HL-60 (cell line): ENCODE results near the gene NFIC.

Experiments used
- DNase-seq, 2 experiments: peaks; one replicate each; pipeline ENCODE4 v3.0.0-alpha.2; 2010 to 2020; ENCODE audit warnings: low read depth in 1 of 2, low spot score in 1 of 2
- H3K27ac ChIP-seq: fragments of 250-450 bp; sonication (Bioruptor Pico); replicated peaks from 2 replicates; pipeline ENCODE4 v1.5.1; 2020; ENCODE audit warnings: mild to moderate bottlenecking, moderate library complexity
- H3K27me3 ChIP-seq: fragments of 250-450 bp; sonication (Bioruptor Pico); 2 replicates; pipeline ENCODE4 v1.5.1; 2021; ENCODE audit warnings: mild to moderate bottlenecking, moderate library complexity; ENCODE audit not compliant: insufficient read depth, poor library complexity, severe bottlenecking
- H3K4me3 ChIP-seq: replicated peaks from 2 replicates; pipeline ENCODE4 v1.5.1; 2011; ENCODE audit warnings: mild to moderate bottlenecking, control low read depth, low read length; ENCODE audit not compliant: insufficient read depth
- GABPA ChIP-seq: IDR thresholded peaks from 2 replicates; pipeline ENCODE4 v1.6.1; 2012; ENCODE audit warnings: low read depth
- POLR2AphosphoS5 ChIP-seq: IDR thresholded peaks from 2 replicates; pipeline ENCODE4 v1.6.1; 2012; ENCODE audit warnings: low read depth
- SPI1 ChIP-seq: IDR thresholded peaks from 2 replicates; pipeline ENCODE4 v1.6.1; 2012; ENCODE audit warnings: low read depth, mild to moderate bottlenecking, borderline replicate concordance
- TF ChIP-seq, protein P1 (sequence below): IDR thresholded peaks from 2 replicates; pipeline ENCODE4 v1.6.1; 2012; ENCODE audit warnings: low read depth; ENCODE audit not compliant: insufficient replicate concordance
- TF ChIP-seq, protein P2 (sequence below): IDR thresholded peaks from one replicate; pipeline ENCODE4 v1.5.1; 2011; ENCODE audit warnings: low read length, control low read depth, inconsistent platforms; ENCODE audit not compliant: insufficient read depth

Gene NFIC

DNA sequence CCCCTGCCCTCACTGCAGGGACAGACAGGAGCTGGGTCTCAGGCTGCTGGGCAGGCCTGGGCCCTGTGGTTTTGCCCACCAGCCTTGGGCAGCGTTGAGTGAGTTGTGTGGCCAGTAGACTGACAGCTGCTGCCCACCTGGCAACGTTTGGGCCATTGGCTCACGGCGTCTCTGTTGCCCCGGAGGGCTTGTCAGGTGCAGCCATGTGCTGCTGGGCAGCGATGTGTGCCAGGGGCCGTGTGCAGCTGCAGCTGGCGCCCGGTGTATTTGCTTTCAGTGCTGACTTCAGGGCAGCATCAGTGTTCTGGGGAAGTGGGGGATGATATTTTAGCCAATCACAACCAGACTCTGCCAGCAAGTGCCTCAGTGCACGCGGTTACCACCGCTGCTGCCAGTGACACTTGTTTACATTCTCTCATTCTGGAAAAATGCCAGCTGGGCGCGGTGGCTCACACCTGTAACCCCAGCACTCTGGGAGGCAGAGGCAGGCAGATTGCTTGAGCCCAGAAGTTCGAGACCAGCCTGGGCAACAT, 150.4 kb downstream of the NFIC start:
- Histone ChIP-seq H3K4me3 (no peak overlapping the region), H3K27ac (no peak overlapping the region), H3K27me3 (no peaks in the 10 kb centered on the region)
- TF ChIP-seq, protein P1, sequence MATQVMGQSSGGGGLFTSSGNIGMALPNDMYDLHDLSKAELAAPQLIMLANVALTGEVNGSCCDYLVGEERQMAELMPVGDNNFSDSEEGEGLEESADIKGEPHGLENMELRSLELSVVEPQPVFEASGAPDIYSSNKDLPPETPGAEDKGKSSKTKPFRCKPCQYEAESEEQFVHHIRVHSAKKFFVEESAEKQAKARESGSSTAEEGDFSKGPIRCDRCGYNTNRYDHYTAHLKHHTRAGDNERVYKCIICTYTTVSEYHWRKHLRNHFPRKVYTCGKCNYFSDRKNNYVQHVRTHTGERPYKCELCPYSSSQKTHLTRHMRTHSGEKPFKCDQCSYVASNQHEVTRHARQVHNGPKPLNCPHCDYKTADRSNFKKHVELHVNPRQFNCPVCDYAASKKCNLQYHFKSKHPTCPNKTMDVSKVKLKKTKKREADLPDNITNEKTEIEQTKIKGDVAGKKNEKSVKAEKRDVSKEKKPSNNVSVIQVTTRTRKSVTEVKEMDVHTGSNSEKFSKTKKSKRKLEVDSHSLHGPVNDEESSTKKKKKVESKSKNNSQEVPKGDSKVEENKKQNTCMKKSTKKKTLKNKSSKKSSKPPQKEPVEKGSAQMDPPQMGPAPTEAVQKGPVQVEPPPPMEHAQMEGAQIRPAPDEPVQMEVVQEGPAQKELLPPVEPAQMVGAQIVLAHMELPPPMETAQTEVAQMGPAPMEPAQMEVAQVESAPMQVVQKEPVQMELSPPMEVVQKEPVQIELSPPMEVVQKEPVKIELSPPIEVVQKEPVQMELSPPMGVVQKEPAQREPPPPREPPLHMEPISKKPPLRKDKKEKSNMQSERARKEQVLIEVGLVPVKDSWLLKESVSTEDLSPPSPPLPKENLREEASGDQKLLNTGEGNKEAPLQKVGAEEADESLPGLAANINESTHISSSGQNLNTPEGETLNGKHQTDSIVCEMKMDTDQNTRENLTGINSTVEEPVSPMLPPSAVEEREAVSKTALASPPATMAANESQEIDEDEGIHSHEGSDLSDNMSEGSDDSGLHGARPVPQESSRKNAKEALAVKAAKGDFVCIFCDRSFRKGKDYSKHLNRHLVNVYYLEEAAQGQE: no peak
- TF ChIP-seq, protein P2, sequence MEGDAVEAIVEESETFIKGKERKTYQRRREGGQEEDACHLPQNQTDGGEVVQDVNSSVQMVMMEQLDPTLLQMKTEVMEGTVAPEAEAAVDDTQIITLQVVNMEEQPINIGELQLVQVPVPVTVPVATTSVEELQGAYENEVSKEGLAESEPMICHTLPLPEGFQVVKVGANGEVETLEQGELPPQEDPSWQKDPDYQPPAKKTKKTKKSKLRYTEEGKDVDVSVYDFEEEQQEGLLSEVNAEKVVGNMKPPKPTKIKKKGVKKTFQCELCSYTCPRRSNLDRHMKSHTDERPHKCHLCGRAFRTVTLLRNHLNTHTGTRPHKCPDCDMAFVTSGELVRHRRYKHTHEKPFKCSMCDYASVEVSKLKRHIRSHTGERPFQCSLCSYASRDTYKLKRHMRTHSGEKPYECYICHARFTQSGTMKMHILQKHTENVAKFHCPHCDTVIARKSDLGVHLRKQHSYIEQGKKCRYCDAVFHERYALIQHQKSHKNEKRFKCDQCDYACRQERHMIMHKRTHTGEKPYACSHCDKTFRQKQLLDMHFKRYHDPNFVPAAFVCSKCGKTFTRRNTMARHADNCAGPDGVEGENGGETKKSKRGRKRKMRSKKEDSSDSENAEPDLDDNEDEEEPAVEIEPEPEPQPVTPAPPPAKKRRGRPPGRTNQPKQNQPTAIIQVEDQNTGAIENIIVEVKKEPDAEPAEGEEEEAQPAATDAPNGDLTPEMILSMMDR: no peak
- TF ChIP-seq GABPA (no peak), POLR2AphosphoS5 (no peak), SPI1 (no peak)
- no peak for DNase-seq

DNA sequence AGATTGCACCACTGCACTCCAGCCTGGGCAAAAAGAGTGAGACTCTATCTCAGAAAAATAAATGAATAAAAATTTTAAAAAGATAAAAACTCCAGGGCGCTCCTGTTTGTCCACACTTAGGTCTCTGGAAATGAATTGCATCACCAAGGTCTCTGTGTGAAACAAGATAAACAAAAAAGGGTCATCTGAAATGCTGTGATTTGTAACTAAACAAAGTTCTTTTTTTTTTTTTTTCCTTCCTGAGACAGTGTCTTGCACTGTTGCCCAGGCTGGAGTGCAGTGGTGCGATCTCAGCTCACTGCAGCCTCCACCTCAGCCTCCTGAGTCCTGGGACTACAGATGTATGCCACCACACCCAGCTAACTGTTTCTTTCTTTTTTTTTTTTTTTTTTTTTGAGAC, 151.3 kb downstream of the NFIC start:
- Histone ChIP-seq H3K27ac (no peak overlapping the region), H3K27me3 (no peaks in the 10 kb centered on the region), H3K4me3 (no peak overlapping the region)
- DNase-seq: no peak
- TF ChIP-seq GABPA: no peak
- TF ChIP-seq, protein P1: no peak
- no peak for TF ChIP-seq SPI1
- no peak for TF ChIP-seq POLR2AphosphoS5
- TF ChIP-seq, protein P2: no peak

DNA sequence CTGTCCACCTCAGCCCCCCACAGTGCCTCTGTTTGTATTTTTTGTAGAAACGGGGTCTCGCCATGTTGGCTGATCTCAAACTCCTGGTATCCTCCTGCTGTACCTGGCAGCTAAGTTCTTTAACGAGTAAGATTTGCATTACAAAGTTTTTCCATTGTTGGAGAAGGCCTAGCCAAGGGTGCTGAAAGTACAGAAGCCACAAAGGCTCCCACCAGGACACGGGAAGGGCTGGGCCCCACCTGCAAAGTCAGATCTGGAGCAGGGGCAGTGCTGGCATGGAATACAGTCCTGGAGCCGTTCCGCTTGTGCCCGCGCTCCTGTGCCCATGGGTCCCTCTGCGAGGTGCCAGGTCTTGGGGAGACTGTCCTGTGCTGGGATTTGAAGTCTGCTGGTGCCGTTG, 151.9 kb downstream of the NFIC start:
- DNase-seq: no peak
- no peak for TF ChIP-seq GABPA
- no peak overlapping the region for H3K27ac ChIP-seq
- no peaks in the 10 kb centered on the region for H3K27me3 ChIP-seq
- no peak overlapping the region for H3K4me3 ChIP-seq

DNA sequence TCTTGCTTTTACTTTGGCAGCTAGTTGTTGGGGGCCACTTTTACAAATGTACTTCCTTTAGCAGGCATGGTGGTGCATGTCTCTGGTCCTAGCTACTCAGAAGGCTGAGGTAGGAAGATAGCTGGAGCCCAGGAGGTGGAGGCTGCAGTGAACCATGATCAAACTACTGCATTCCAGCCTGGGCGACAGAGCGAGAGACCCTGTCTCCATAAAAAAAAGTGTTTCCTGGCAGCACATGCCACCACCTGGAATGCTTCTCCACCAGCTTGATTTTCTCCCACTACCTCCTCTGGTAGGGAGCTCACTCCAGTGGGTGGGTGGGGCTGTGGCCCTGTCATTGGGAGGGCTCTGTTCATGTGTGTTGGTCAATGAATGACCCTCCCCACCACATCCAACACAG, 152.3 kb downstream of the NFIC start:
- H3K27me3 ChIP-seq: no peaks in the 10 kb centered on the region
- H3K4me3 ChIP-seq: no peak overlapping the region
- no peak overlapping the region for H3K27ac ChIP-seq
- no peak for DNase-seq
- no peak for TF ChIP-seq POLR2AphosphoS5
- TF ChIP-seq, protein P1: no peak
- TF ChIP-seq SPI1: no peak
- TF ChIP-seq GABPA: no peak
- TF ChIP-seq, protein P2: no peak
